Heart right ventricle (tissue), 16 donors: Measurements from ENCODE around the gene HPX. TPM values are rescaled to one million over a fixed set of nuclear protein-coding genes. Genes with fewer than 3 reads are reported as not detected.
A peak's percentile ranks its signal among the peaks of the same experiment; 100 is the strongest.

Experiments used
- ATAC-seq, 8 donors: fragments of 200-7000 bp; cut with Tn5 transposase; one replicate each; pipeline ENCODE4 v1.9.1; 2020; ENCODE audit warnings: mild to moderate bottlenecking in 8 of 8, moderate library complexity in 8 of 8, moderate number of reproducible peaks in 1 of 8
- DNase-seq, 2 donors: peaks; one replicate each; pipeline ENCODE4 v3.0.0-alpha.2; 2020
- H3K27ac ChIP-seq, 10 donors: fragments of 200-600 bp; sonication (generic) in 2 of 10; one replicate each; pipeline versions ENCODE4 v1.5.0 to v1.8.0; 2020 to 2022; ENCODE audit warnings: mild to moderate bottlenecking in 3 of 10
- H3K27me3 ChIP-seq, 7 donors: fragments of 200-600 bp; one replicate each; pipeline ENCODE4 v1.8.0; 2021 to 2022; ENCODE audit warnings: mild to moderate bottlenecking in 2 of 7
- H3K36me3 ChIP-seq, 9 donors: fragments of 200-600 bp; sonication (generic) in 1 of 9; one replicate each; pipeline versions ENCODE4 v1.5.0 to v1.8.0; 2020 to 2022; ENCODE audit warnings: mild to moderate bottlenecking in 2 of 9
- H3K4me1 ChIP-seq, 9 donors: fragments of 200-600 bp; sonication (generic) in 1 of 9; one replicate each; pipeline versions ENCODE4 v1.5.0 to v1.8.0; 2020 to 2022; ENCODE audit warnings: mild to moderate bottlenecking in 4 of 9
- H3K4me3 ChIP-seq, 10 donors: fragments of 200-600 bp; sonication (generic) in 2 of 10; one replicate each; pipeline versions ENCODE4 v1.5.0 to v1.8.0; 2020 to 2022; ENCODE audit warnings: mild to moderate bottlenecking in 7 of 10, moderate library complexity in 2 of 10
- H3K9me3 ChIP-seq, 11 donors: fragments of 200-600 bp in 10 of 11; sonication (generic) in 2 of 11; one replicate each; pipeline versions ENCODE4 v1.5.0 to v1.8.0; 2013 to 2022; ENCODE audit warnings: mild to moderate bottlenecking in 2 of 11, control low read depth in 1 of 11, moderate library complexity in 1 of 11
- WGBS, 2 donors: extraction: QIAGEN DNeasy Blood & Tissue Kit; methylation state at CpG; one replicate each; pipeline ENCODE4 v1.1.7; 2013; ENCODE audit warnings: inconsistent platforms in 1 of 2; 5-methylcytosine and 5-hydroxymethylcytosine counted together
- intact Hi-C, 10 donors: fragments of 100-400 bp; cut with DNase I; formaldehyde crosslinking; loops; one replicate each; pipeline versions ENCODE4 v1.11.1 to v1.14.2; 2022
- polyA plus RNA-seq, 2 donors: library from polyadenylated mRNA; stranded (reverse); fragments of 200-250 nt; gene quantifications; one replicate each; pipeline ENCODE4 v1.2.3, GENCODE V29; 2013
- total RNA-seq, 10 donors: library from RNA; stranded (reverse); fragmentation: NEBNext Ultra II Directional in 3 of 10; extraction: Animal tissue kit (Norgen Biotek cat#: 25700) in 3 of 10; gene quantifications; one replicate each; pipeline versions ENCODE4 v1.2.1 to v1.2.4, GENCODE V29; 2021 to 2023
- TF ChIP-seq, protein P1 (sequence below), 9 donors: fragments of 200-600 bp; sonication (generic) in 2 of 9; IDR thresholded peaks; one replicate each; pipeline versions ENCODE4 v1.5.0 to v1.8.0; 2021 to 2022; ENCODE audit warnings: antibody characterized with exemption in 9 of 9, mild to moderate bottlenecking in 5 of 9, moderate library complexity in 1 of 9
- donor health status: Arrhythmogenic right ventricular cardiomyopathy.
- donor health status: ischemic (EF 13 %, LVEDD 7.1; RV severe dilation, severe dysfunction).
- donor health status: healthy with polysubstance abuse.
- donor health status: DM: no; HTN: yes; CAD: no.
- donor health status: DM: no; HTN: no; CAD: no.
- donor health status: ischemic (EF 25% LVEDD 6.9; RV normal size, moderate dysfunction).
- donor health status: ischemic (EF 25% LVEDD 5.7; RV mildly dilated, moderate dysfunction).
- donor health status: healthy.
- donor health status: DM: yes; HTN: yes; CAD: no.
- donor health status: Ischemic cardiomyopathy.
- donor health status: ischemic (EF 35%, LVEDD 5.7; RV mildly dilated, moderate dysfunction).
- donor health status: nonischemic (EF 11% LVEDD 7.7; RV severe dilation, severe dysfunction).
- donor health status: DM: yes; HTN: yes; CAD: no.
- donor health status: PGD.
- donor health status: ischemic (EF 29% LVEDD 5.4; RV normal size, mild dysfunction).
- donor health status: nonischemic (EF 23%, LVEDD 6.1; RV moderate dilation, normal function).

The HPX gene
- total and polyA plus RNA-seq, 12 donors: 0.22 to 0.73 (median 0.40) TPM; not detected in 5

- H3K4me1 ChIP-seq: peaks cover 4 to 42% (median 18%) of the 10 kb centered on the region in 9 donors
- H3K27ac ChIP-seq: peak overlapping the region; percentile 79 to 99 (median 96)
- H3K9me3 ChIP-seq: no peaks in the 10 kb centered on the region
- H3K4me3 ChIP-seq: peak overlapping the region; percentile 84 to 100 (median 98)
- DNase-seq: no peak
- intact Hi-C loops: loop anchor here in 1 of 10 donors (5.0 kb wide), 1 partner anchor 36 kb away; no protein-coding TSS in a partner anchor
- peaks cover 0 to 12% (median 0%) of the 10 kb centered on the region in 7 donors for H3K27me3 ChIP-seq
- 11 to 14% methylated on average over 7 of the region's 7 CpGs for whole genome bisulfite sequencing, 2 donors
- TF ChIP-seq, protein P1, sequence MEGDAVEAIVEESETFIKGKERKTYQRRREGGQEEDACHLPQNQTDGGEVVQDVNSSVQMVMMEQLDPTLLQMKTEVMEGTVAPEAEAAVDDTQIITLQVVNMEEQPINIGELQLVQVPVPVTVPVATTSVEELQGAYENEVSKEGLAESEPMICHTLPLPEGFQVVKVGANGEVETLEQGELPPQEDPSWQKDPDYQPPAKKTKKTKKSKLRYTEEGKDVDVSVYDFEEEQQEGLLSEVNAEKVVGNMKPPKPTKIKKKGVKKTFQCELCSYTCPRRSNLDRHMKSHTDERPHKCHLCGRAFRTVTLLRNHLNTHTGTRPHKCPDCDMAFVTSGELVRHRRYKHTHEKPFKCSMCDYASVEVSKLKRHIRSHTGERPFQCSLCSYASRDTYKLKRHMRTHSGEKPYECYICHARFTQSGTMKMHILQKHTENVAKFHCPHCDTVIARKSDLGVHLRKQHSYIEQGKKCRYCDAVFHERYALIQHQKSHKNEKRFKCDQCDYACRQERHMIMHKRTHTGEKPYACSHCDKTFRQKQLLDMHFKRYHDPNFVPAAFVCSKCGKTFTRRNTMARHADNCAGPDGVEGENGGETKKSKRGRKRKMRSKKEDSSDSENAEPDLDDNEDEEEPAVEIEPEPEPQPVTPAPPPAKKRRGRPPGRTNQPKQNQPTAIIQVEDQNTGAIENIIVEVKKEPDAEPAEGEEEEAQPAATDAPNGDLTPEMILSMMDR (IDR thresholded peaks at IDR 0.05): no peak
- peak in 7 of 8 donors; percentile 47 to 73 (median 57) for ATAC-seq
- H3K36me3 ChIP-seq: no peaks in the 10 kb centered on the region
Measured at GRCh38 chr11:6417907-6418556, 22.8 kb downstream of the HPX start.

DNA sequence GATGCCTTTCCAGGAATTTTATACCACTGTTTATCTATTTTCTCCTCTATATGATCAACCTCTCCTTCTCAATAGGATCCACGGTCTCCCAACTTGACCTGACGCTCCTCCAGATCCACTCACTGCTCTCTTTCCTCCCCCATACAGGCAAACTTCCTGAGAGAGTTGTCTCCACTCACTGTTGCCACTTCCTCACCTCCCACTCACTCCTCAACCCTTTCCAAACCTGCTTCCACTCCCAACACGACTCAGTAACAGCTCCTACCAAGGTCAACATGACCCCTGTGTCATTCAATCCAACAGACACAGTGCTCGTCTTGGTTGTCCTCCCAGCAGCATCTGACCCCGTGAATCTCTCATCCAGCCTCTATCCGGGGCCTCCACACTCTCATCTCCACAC, 25.0 kb downstream of the HPX start:
- 63 to 72% methylated on average over 6 of the region's 6 CpGs for WGBS, 2 donors
- H3K27ac ChIP-seq: no peak overlapping the region
- DNase-seq (no peak), ATAC-seq (no peak)
- intact Hi-C loops: loop anchor here in 1 of 10 donors (5.0 kb wide), 1 partner anchor 33 kb away; no protein-coding TSS in a partner anchor
- H3K4me1 ChIP-seq: peaks cover 4 to 42% (median 18%) of the 10 kb centered on the region in 9 donors
- H3K4me3 ChIP-seq: no peak overlapping the region
- TF ChIP-seq, protein P1 (IDR thresholded peaks at IDR 0.05): no peak
- no peaks in the 10 kb centered on the region for H3K9me3 ChIP-seq
- H3K27me3 ChIP-seq: peaks cover 0 to 12% (median 0%) of the 10 kb centered on the region in 7 donors
- H3K36me3 ChIP-seq: peaks cover 0 to 5% (median 0%) of the 10 kb centered on the region in 9 donors

DNA sequence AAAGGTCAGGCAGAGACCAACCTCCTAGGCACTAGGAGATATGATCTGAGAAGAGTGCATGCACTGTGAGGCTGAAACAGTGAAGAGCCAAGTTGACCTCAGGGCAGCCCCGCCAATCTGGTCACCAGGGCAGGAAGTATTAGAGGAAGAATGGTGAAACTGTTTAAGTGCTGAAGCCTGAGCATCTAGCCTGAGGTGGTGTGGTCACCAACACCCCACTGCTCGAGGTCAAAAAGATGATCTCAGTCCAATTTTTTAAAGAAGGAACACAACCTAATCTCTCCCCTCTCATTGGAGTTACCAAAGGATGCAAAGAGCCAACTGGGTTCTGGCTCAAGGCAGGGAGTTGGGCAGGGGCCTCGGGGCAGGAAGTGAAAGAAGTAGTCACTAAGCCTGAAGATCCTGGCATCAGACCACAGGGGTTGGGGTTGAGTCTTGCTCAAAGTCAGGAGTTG, 25.9 kb downstream of the HPX start:
- TF ChIP-seq, protein P1 (IDR thresholded peaks at IDR 0.05): no peak
- ATAC-seq (no peak), DNase-seq (no peak)
- Histone ChIP-seq H3K4me1 (peaks cover 4 to 40% (median 15%) of the 10 kb centered on the region in 9 donors), H3K27me3 (peaks cover 0 to 8% (median 0%) of the 10 kb centered on the region in 7 donors), H3K27ac (no peak overlapping the region), H3K4me3 (no peak overlapping the region), H3K9me3 (no peaks in the 10 kb centered on the region), H3K36me3 (peaks cover 0 to 14% (median 6%) of the 10 kb centered on the region in 9 donors)
- intact Hi-C loops: loop anchor here in 1 of 10 donors (5.0 kb wide), 1 partner anchor 33 kb away; no protein-coding TSS in a partner anchor
- WGBS, 2 donors: 70 to 80% methylated on average over 3 of the region's 3 CpGs

- no peaks in the 10 kb centered on the region for H3K9me3 ChIP-seq
- H3K36me3 ChIP-seq: peaks cover 0 to 25% (median 6%) of the 10 kb centered on the region in 9 donors
- no peak for ATAC-seq
- no peak for DNase-seq
- intact Hi-C loops: no loop called here
- 87 to 90% methylated on average over 12 of the region's 12 CpGs for WGBS, 2 donors
- TF ChIP-seq, protein P1 (IDR thresholded peaks at IDR 0.05): no peak
- peaks cover 0 to 33% (median 10%) of the 10 kb centered on the region in 9 donors for H3K4me1 ChIP-seq
- H3K27me3 ChIP-seq: no peaks in the 10 kb centered on the region
- no peak overlapping the region for H3K4me3 ChIP-seq
- no peak overlapping the region for H3K27ac ChIP-seq
Measured at GRCh38 chr11:6413791-6414201, 27.0 kb downstream of the HPX start.
